Right lobe of liver (tissue), 6 donors: ENCODE measurements around the gene C1QTNF8. TPM values are rescaled to one million over a fixed set of nuclear protein-coding genes. Genes with fewer than 3 reads are reported as not detected.

Experiments
- ATAC-seq, 4 donors: fragments of 200-7000 bp; cut with Tn5 transposase; one replicate each; pipeline ENCODE4 v1.9.1; 2020; ENCODE audit warnings: mild to moderate bottlenecking in 4 of 4, moderate library complexity in 4 of 4
- DNase-seq, 3 donors: peaks; one replicate each; pipeline ENCODE4 v3.0.0-alpha.2; 2020
- H3K27ac ChIP-seq, 3 donors: fragments of 200-600 bp; one replicate each; pipeline ENCODE4 v1.8.0; 2022
- H3K27me3 ChIP-seq, 2 donors: fragments of 200-600 bp; one replicate each; pipeline ENCODE4 v1.8.0; 2022
- H3K36me3 ChIP-seq, 4 donors: fragments of 200-600 bp; sonication (generic) in 1 of 4; one replicate each; pipeline versions ENCODE4 v1.5.1 to v1.8.0; 2017 to 2022; ENCODE audit warnings: control low read depth in 1 of 4
- H3K4me1 ChIP-seq, 4 donors: fragments of 200-600 bp; sonication (generic) in 1 of 4; one replicate each; pipeline versions ENCODE4 v1.5.1 to v1.8.0; 2017 to 2022; ENCODE audit warnings: control low read depth in 1 of 4
- H3K4me3 ChIP-seq, 3 donors: fragments of 200-600 bp; one replicate each; pipeline ENCODE4 v1.8.0; 2022
- H3K9me3 ChIP-seq, 4 donors: fragments of 200-600 bp; sonication (generic) in 1 of 4; one replicate each; pipeline versions ENCODE4 v1.5.1 to v1.8.0; 2017 to 2022; ENCODE audit warnings: control low read depth in 1 of 4
- CTCF ChIP-seq, 4 donors: fragments of 200-600 bp in 3 of 4; fragments of 450-650 bp in 1 of 4; IDR thresholded peaks; one replicate each; pipeline versions ENCODE4 v1.5.1 to v1.8.0; 2016 to 2022; ENCODE audit warnings: antibody characterized with exemption in 4 of 4, mild to moderate bottlenecking in 2 of 4
- POLR2A ChIP-seq: fragments of 450-650 bp; IDR thresholded peaks from one replicate; pipeline ENCODE4 v1.6.1; 2017; ENCODE audit warnings: antibody characterized with exemption, mild to moderate bottlenecking
- WGBS: methylation state at CpG from one replicate; pipeline ENCODE4 v1.1.6; 2018; ENCODE audit warnings: low coverage, low lambda C conversion rate; ENCODE audit not compliant: insufficient coverage; ENCODE audit errors: missing lambda C conversion rate; 5-methylcytosine and 5-hydroxymethylcytosine counted together
- intact Hi-C, 2 donors: fragments of 100-400 bp; cut with DNase I; formaldehyde crosslinking; loops; one replicate each; pipeline versions ENCODE4 v1.11.2 to v1.14.1; 2022
- total RNA-seq, 6 experiments: library from RNA; depleted of rRNA in 2 of 6; stranded (reverse); fragments of >200 nt in 2 of 6; fragmentation: NEBNext Ultra II Directional in 3 of 6; extraction: Animal tissue kit (Norgen Biotek cat#: 25700) in 3 of 6; gene quantifications; one replicate each; pipeline versions ENCODE4 v1.1.0 to v1.2.4, GENCODE V29; 2016 to 2023
- donor health status: DM: no; HTN: yes; CAD: no.
- donor health status: DM: no; HTN: no; CAD: no.
- donor health status: DM: no; HTN: no; CAD: no.
- donor health status: DM: no; HTN: yes; CAD: no.
- donor health status: DM: no; HTN: yes; CAD: no.

C1QTNF8 gene
- total RNA-seq, 6 experiments from 2014 or later, result not detected

DNA sequence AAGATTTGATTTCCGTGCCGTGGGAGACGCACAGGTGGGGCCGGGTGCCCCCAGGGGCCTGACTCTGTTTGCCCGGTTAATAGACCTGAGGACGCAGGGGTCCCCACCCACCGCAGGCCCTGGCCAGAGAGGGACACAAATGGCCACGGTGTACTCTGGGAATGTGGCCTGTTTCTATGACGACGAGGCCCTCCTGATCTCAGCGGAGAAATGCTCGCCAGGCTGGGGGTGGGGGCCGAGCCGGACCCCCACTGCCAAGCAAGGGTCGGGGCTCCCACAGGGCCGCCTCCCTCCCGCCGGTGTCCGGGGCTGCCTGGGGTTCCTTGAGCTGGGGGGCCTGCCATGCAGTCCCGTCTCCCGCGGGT is 24.5 kb upstream of the C1QTNF8 start:
- intact Hi-C loops, result no loop called here
- DNase-seq, result no peak
- no peak for ATAC-seq
- no peak for TF ChIP-seq POLR2A
- TF ChIP-seq CTCF (IDR thresholded peaks at IDR 0.05), result no peak
- no peak overlapping the region for H3K27ac ChIP-seq
- no peaks in the 10 kb centered on the region for H3K4me1 ChIP-seq
- H3K36me3 ChIP-seq, result no peaks in the 10 kb centered on the region
- no peaks in the 10 kb centered on the region for H3K9me3 ChIP-seq
- 50% methylated on average over 3 of the region's 22 CpGs for WGBS
- H3K27me3 ChIP-seq, result no peaks in the 10 kb centered on the region
- H3K4me3 ChIP-seq, result no peak overlapping the region

DNA sequence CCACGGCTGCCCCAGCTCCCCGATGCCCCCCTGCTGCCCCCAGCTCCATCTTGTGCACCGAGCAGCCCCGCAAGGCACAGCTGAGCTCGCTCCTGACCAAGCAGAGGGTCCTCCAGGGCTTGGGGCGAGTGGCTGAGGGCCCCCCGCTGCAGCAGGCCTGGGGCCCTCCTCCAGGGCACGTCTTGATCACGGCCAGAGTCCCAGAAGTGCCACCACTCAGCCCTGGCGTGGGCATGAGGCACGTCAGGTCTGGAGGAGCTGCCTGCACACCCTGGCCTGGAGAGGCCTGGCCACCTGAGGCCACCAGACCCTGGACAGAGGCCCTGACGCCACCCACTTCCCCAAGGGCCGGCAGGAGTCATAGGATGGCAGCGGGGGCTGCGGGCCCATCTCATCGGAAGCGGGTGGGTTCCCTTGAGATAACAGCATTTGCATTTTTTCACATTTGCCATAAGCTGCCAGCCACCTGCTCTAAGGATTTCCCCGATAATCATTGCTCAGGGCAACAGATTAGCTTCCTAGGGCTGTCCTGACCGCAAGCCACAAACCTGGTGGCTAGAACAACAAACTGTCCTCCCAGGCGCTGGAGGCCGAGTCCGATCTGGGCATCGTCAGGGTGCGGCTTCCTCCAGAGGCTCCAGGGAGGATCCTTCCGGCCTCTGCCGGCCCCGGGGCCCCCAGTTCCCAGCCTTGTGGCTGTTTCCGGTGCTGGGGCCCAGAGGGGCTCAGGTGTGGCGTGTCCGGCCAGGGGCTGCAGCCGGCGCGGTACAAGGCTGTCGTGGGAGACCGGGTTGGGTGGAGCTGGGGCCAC is 23.9 kb upstream of the C1QTNF8 start:
- Histone ChIP-seq H3K36me3 (no peaks in the 10 kb centered on the region), H3K27me3 (no peaks in the 10 kb centered on the region), H3K27ac (no peak overlapping the region), H3K9me3 (no peaks in the 10 kb centered on the region), H3K4me1 (no peaks in the 10 kb centered on the region), H3K4me3 (no peak overlapping the region)
- DNase-seq (no peak), ATAC-seq (no peak)
- WGBS, result 70% methylated on average over 6 of the region's 35 CpGs
- TF ChIP-seq POLR2A, result no peak
- no peak for TF ChIP-seq CTCF (IDR thresholded peaks at IDR 0.05)
- intact Hi-C loops, result no loop called here

- Histone ChIP-seq H3K4me3 (no peak overlapping the region), H3K4me1 (no peaks in the 10 kb centered on the region), H3K36me3 (no peaks in the 10 kb centered on the region), H3K27me3 (no peaks in the 10 kb centered on the region), H3K9me3 (no peaks in the 10 kb centered on the region), H3K27ac (no peak overlapping the region)
- no peak for TF ChIP-seq POLR2A
- TF ChIP-seq CTCF (IDR thresholded peaks at IDR 0.05), result no peak
- no peak for ATAC-seq
- 40% methylated on average over 1 of the region's 19 CpGs for WGBS
- intact Hi-C loops, result no loop called here
- DNase-seq, result no peak
These were observed 23.1 kb upstream of the C1QTNF8 start for GRCh38 chr16:1119129-1119528.

- DNase-seq (no peak), ATAC-seq (no peak)
- H3K27ac ChIP-seq, result no peak overlapping the region
- WGBS, result no CpG with 5 or more reads among the region's 19 CpGs
- TF ChIP-seq POLR2A (no peak), CTCF (IDR thresholded peaks at IDR 0.05) (no peak)
- H3K27me3 ChIP-seq, result no peaks in the 10 kb centered on the region
- H3K4me3 ChIP-seq, result no peak overlapping the region
- intact Hi-C loops, result no loop called here
- no peaks in the 10 kb centered on the region for H3K36me3 ChIP-seq
- H3K4me1 ChIP-seq, result no peaks in the 10 kb centered on the region
- no peaks in the 10 kb centered on the region for H3K9me3 ChIP-seq
These were observed 21.9 kb upstream of the C1QTNF8 start for GRCh38 chr16:1117926-1118325.
